Nephron progenitor cell (in vitro differentiated cells): Measurements from ENCODE around the gene SLC45A3.

Experiments used
- DNase-seq: peaks from one replicate; pipeline ENCODE4 v3.0.0; 2021
- H3K27ac Mint-ChIP-seq: 2 replicates; pipeline ENCODE4 v1.8.0; 2021; ENCODE audit warnings: mild to moderate bottlenecking, moderate library complexity, mixed read lengths
- H3K27me3 Mint-ChIP-seq: 2 replicates; pipeline ENCODE4 v1.8.0; 2021; ENCODE audit warnings: mild to moderate bottlenecking, low read depth, mixed read lengths; ENCODE audit not compliant: poor library complexity
- H3K36me3 Mint-ChIP-seq: 2 replicates; pipeline ENCODE4 v1.8.0; 2021; ENCODE audit warnings: low read depth, mixed read lengths
- H3K4me1 Mint-ChIP-seq: 2 replicates; pipeline ENCODE4 v1.8.0; 2021; ENCODE audit warnings: mixed read lengths
- H3K4me3 Mint-ChIP-seq: 2 replicates; pipeline ENCODE4 v1.8.0; 2021; ENCODE audit warnings: mild to moderate bottlenecking, moderate library complexity, mixed read lengths
- H3K9me3 Mint-ChIP-seq: 2 replicates; pipeline ENCODE4 v1.8.0; 2021; ENCODE audit warnings: mild to moderate bottlenecking, moderate library complexity, mixed read lengths
- CTCF ChIP-seq: fragments of 200-600 bp; sonication (generic); IDR thresholded peaks from 2 replicates; pipeline ENCODE4 v1.5.0; 2021; ENCODE audit warnings: antibody characterized with exemption

SLC45A3 gene

GRCh38 chr1:205632669-205633169 lies 47.6 kb downstream of the SLC45A3 start:
- TF ChIP-seq CTCF = no peak
- H3K27ac Mint-ChIP-seq = peak overlapping the region; percentile 99
- H3K4me1 Mint-ChIP-seq = peaks cover 63% of the 10 kb centered on the region
- H3K36me3 Mint-ChIP-seq = peaks cover 8% of the 10 kb centered on the region
- peaks cover 4% of the 10 kb centered on the region for H3K27me3 Mint-ChIP-seq
- peak overlapping the region; percentile 94 for H3K4me3 Mint-ChIP-seq
- no peaks in the 10 kb centered on the region for H3K9me3 Mint-ChIP-seq
- DNase-seq = no peak

GRCh38 chr1:205631768-205632668 lies 48.3 kb downstream of the SLC45A3 start, which contains the start of gene ELK4:
TSS of gene ELK4 (minus strand) at chr1:205632011. CDS start at chr1:205623882, 8,129 bp downstream.
- Mint-ChIP-seq H3K9me3 (no peaks in the 10 kb centered on the region), H3K4me3 (peak within 1 kb of the TSS; percentile 96)

DNA sequence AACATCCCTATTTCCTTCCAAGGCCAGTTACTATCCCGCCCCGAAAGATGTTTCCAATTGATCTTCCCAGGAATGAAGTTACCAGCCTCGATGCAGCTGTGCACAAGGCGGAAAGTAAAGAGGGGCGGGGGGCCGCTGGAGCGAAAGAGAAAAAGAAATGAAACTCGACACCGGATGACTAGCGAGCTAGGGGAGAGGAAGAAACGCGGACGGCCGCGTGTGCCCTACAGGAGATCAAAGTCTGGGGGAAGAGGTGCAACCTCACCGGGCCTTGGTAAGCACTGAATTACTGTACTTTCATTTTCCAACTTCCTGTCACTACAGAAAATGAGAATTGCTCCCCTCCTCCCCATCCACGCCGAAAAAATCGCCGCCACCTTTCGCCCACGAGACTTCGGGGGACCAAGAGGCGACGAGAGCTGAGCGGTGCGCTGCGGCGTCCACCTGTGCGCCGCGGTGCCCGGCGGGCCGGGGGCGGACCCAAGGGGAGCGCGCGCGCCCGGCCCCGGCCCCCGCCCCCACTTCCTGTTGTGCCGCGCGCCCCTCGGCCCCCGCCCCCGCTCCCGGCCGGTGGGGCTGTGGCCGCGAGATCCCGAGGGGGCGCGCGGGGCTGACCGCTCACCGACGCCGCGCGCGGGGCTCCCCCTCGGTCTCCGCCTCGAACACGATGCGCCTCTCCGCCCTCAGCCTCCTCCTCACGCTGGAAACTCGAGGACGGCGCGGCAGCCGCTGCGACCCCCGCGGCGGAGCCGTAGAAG lies 49.1 kb downstream of the SLC45A3 start:
- peaks cover 22% of the 10 kb centered on the region for H3K36me3 Mint-ChIP-seq
- peak overlapping the region; percentile 98 for H3K27ac Mint-ChIP-seq
- no peaks in the 10 kb centered on the region for H3K9me3 Mint-ChIP-seq
- no peak for TF ChIP-seq CTCF
- peaks cover 53% of the 10 kb centered on the region for H3K4me1 Mint-ChIP-seq
- DNase-seq = peak; percentile 79
- peak overlapping the region; percentile 96 for H3K4me3 Mint-ChIP-seq
- H3K27me3 Mint-ChIP-seq = peaks cover 4% of the 10 kb centered on the region

More at GRCh38 chr1:205631768-205632668, 48.3 kb downstream of the SLC45A3 start, which contains the start of gene ELK4:
- Mint-ChIP-seq H3K36me3 (peaks cover 15% of the 10 kb centered on the region), H3K27me3 (peaks cover 1% of the 10 kb centered on the region), H3K27ac (peak within 1 kb of the TSS; percentile 99), H3K4me1 (peaks cover 56% of the 10 kb centered on the region)
- peak; percentile 99 for DNase-seq
- peak; percentile 46 for TF ChIP-seq CTCF

- H3K27ac Mint-ChIP-seq = peak overlapping the region; percentile 98
- H3K36me3 Mint-ChIP-seq = peaks cover 26% of the 10 kb centered on the region
- peak overlapping the region; percentile 96 for H3K4me3 Mint-ChIP-seq
- no peak for TF ChIP-seq CTCF
- H3K27me3 Mint-ChIP-seq = peaks cover 4% of the 10 kb centered on the region
- peaks cover 57% of the 10 kb centered on the region for H3K4me1 Mint-ChIP-seq
- no peak for DNase-seq
- no peaks in the 10 kb centered on the region for H3K9me3 Mint-ChIP-seq
Measured at GRCh38 chr1:205630651-205631009, 49.7 kb downstream of the SLC45A3 start.

DNA sequence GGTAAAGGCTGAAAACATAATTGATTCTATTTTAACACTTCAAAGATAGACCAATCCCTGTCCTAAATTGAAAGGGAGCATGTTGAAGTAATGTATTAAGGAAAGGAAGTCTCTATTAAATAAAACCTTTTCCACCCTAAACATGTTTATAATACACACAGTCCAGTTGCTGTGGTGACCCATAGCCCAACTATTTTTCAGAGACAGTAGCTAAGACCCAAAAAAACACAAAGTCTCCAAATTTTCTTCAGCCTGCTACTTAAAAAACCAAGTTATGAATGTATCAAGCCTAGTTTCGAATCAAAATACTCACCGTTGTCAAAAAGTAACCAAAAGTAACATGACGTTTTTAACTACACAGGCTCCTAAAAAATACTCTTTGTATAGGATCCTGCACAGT lies 50.1 kb downstream of the SLC45A3 start:
- DNase-seq = no peak
- H3K9me3 Mint-ChIP-seq = no peaks in the 10 kb centered on the region
- peaks cover 57% of the 10 kb centered on the region for H3K4me1 Mint-ChIP-seq
- H3K36me3 Mint-ChIP-seq = peaks cover 26% of the 10 kb centered on the region
- peak overlapping the region; percentile 98 for H3K27ac Mint-ChIP-seq
- no peak for TF ChIP-seq CTCF
- H3K27me3 Mint-ChIP-seq = peaks cover 4% of the 10 kb centered on the region
- peak overlapping the region; percentile 96 for H3K4me3 Mint-ChIP-seq
